Gastrocnemius medialis (tissue), 4 donors: ENCODE data around the gene SREBF1.

Experiments used
- CTCF ChIP-seq, 5 experiments: fragments of 450-650 bp in 3 of 5; fragments of 200-600 bp in 2 of 5; sonication (generic) in 2 of 5; IDR thresholded peaks in 4 of 5; conservative IDR thresholded peaks in 1 of 5; 1 replicate in 4 of 5; 2 replicates in 1 of 5; pipeline ENCODE4 v1.5.1; 2016 to 2019; ENCODE audit warnings: antibody characterized with exemption in 5 of 5, mild to moderate bottlenecking in 3 of 5, moderate library complexity in 3 of 5
- POLR2A ChIP-seq, 2 donors: fragments of 450-650 bp; IDR thresholded peaks; one replicate each; pipeline ENCODE4 v1.6.1; 2017; ENCODE audit warnings: antibody characterized with exemption in 2 of 2, mild to moderate bottlenecking in 2 of 2, moderate library complexity in 2 of 2

GRCh38 chr17:17813725-17814095, 23.1 kb downstream of the SREBF1 start:
- TF ChIP-seq CTCF (IDR thresholded peaks at IDR 0.05 in 4 of 5, conservative IDR thresholded peaks at IDR 0.05 in 1 of 5) (no peak), POLR2A (IDR thresholded peaks at IDR 0.05) (no peak)
